GM18505 (cell line): ENCODE results near the gene KCNQ4.

ENCODE experiments used
- ATAC-seq: cut with Tn5 transposase; IDR thresholded peaks from one replicate; pipeline ENCODE4 v1.9.1; 2021; ENCODE audit not compliant: unreplicated experiment
- POLR2A ChIP-seq: IDR thresholded peaks from 4 replicates; pipeline ENCODE4 v1.6.1; 2011; ENCODE audit warnings: borderline replicate concordance; ENCODE audit not compliant: insufficient read depth, insufficient read length; ENCODE audit errors: extremely low read depth

Gene KCNQ4

DNA sequence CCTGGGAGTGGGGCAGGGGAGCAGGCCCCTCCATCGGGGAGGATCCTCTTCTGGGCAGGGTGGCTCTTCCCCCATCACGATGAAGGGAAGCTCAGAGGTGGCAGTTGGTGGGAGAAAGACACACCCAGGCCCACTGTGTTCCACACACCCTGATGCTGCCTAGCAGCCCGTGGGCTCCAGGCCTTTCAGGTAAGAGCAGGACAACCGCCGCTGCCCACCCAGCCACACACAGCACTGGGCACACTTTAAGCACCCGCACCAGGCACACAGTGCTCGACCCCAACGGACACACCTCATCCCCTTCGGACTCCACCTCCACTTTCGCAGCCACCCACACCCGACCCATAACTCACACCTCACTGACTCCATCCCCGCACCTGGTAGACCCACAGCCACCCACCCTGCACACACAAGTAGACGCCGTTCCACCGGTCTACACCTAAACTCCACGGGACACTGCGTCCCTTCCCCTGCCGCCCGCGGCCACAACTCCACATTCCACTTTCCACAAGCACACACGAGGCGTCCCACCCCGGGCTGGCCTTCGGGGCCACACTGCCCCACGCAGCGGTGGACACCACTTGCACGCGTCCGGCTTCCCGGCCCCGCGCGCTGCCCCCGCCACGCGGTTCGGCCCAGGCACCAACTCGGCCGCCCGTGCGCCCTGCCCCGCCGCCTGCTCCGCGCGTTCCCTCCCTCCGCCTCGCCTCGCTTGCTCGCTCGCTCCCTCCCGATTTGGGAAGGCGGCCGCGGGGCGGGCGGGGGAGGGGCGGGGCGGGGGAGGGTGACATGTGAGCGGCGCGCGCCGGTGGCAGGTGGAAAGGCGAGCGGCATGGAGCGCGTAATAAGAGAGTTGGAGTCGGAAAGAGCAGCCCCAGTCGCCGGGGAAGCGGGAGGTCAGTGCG lies at the start of gene KCNQ4:
Gene KCNQ4, plus strand, starts transcription at position 787 of the 905 bp plus-strand sequence. CDS start 307 bp downstream, outside the sequence.
- no peak for TF ChIP-seq POLR2A

GRCh38 chr1:40734882-40735628 lies 48.5 kb upstream of the KCNQ4 start:
- no peak for TF ChIP-seq POLR2A
- ATAC-seq, result no peak

More for the DNA sequence above, at the start of gene KCNQ4:
- no peak for ATAC-seq

GRCh38 chr1:40736085-40736531 lies 47.5 kb upstream of the KCNQ4 start:
- no peak for ATAC-seq
- no peak for TF ChIP-seq POLR2A

DNA sequence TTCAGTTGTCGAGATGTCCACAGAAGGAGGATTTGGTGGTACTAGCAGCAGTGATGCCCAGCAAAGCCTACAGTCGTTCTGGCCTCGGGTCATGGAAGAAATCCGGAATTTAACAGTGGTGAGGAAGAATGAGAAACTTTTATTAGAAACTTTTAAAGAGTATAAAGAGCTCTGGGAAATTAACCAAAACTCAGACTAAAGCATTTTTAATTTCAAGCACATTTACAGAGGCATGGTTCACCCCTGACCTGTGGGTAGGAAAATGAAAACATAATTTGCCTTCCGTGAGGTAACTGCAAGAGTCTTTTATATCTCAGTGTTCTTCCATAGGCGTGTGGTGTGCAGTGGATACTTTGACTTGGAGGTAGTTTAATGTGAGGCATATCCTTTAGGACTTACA lies 44.8 kb upstream of the KCNQ4 start:
- no peak for TF ChIP-seq POLR2A
- no peak for ATAC-seq

DNA sequence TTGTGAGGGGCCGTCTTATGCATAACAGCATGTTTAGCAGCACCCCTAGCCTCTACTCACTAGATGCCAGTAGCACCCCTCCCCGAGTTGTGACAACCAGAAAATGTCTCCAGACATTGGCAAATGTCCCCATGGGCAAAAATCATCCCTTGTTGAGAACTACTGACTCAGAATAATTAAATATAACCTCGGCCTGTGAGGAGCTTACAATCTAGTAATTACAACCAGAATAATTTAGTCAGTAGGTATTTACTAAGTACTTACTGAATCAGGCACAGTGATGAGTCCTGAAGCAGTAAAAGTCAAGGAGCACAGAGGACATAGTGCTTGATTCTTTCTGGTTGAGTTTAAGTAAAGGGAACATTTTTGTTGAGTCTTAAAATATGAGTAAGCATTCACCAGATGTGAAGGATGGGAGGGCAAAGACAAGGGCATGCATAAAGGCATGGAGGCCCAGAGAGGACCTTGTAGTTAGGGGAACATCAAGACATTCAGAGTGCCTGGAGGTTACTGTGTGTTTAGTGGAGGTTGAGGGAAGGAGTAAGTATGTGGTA lies 44.1 kb upstream of the KCNQ4 start:
- ATAC-seq, result no peak
- no peak for TF ChIP-seq POLR2A

GRCh38 chr1:40740039-40740996 lies 43.3 kb upstream of the KCNQ4 start:
- TF ChIP-seq POLR2A, result no peak
- no peak for ATAC-seq

GRCh38 chr1:40740997-40741736 lies 42.4 kb upstream of the KCNQ4 start:
- no peak for TF ChIP-seq POLR2A
- no peak for ATAC-seq

- no peak for ATAC-seq
Observed at GRCh38 chr1:40742363-40743061, 41.1 kb upstream of the KCNQ4 start.

DNA sequence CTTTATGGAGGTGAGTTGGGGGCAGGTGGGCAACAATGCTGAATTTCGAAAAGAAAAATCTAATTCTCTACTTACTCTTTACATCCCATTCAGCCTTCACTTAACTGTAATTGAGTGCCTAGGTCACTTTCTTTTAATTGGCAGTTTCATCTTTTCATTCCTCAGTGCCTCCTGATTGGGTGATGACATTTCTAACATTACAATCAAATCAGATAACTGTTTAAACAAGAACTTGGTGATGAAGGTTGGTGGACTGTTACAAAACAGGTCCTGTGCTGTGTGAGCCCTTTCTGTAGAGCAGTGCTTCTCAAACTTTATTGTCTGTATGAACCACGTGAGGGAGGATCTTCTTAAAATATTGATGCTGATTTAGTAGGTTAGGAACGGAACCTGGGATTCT lies 40.1 kb upstream of the KCNQ4 start:
- TF ChIP-seq POLR2A, result no peak
- no peak for ATAC-seq

More at GRCh38 chr1:40742363-40743061, 41.1 kb upstream of the KCNQ4 start:
- no peak for TF ChIP-seq POLR2A

DNA sequence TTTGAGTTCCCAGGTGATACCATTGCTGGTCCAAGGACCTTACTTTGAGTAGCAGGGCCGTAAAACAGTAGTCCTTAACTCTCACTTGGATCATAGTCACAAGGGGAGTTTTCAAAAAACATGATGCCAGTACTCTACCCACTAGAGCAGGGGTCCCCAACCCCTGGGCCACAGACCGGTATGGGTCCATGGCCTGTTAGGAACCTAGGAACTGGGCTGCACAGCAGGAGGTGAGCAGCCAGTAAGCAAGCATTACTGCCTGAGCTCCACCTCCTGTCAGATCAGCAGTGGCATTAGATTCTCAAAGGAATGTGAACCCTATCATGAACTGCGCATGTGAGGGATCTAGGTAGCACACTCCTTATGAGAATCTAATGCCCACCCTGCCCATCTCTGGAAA lies 39.7 kb upstream of the KCNQ4 start:
- ATAC-seq, result no peak
- no peak for TF ChIP-seq POLR2A

GRCh38 chr1:40745176-40745575 lies 38.4 kb upstream of the KCNQ4 start:
- no peak for ATAC-seq
- TF ChIP-seq POLR2A, result no peak
